ENCODE data around the gene THBD. TPM values are rescaled to one million over a fixed set of nuclear protein-coding genes. Genes with fewer than 3 reads are reported as not detected.

THBD gene
- total and polyA plus RNA-seq, 2 of the 4 experiments (the other 2 are of a cell fraction), result 0.07 TPM; not detected in 1

- Histone ChIP-seq H3K23ac (ENCODE audit: low read depth, low read length) (no peak overlapping the region), H3K14ac (replicated peaks; ENCODE audit: low read depth, low read length) (no peak overlapping the region), H3K9me3 (ENCODE audit: control insufficient read depth, insufficient read depth, low read length) (peaks cover 4% of the 10 kb centered on the region; the same call in 1 of the 2 replicates), H2AK5ac (ENCODE audit: low read depth, low read length) (no peak overlapping the region), H3K4me2 (ENCODE audit: low read depth, low read length) (no peak overlapping the region), H4K91ac (ENCODE audit: insufficient read depth, low read depth, low read length) (no peak overlapping the region), H3K4ac (ENCODE audit: low read depth, low read length) (no peak overlapping the region), H3K18ac (ENCODE audit: low read depth, low read length) (no peak overlapping the region), H3K36me3 (ENCODE audit: control insufficient read depth, insufficient read depth, low read length) (no peaks in the 10 kb centered on the region), H3K27ac (ENCODE audit: insufficient read depth, low read length) (no peak overlapping the region), H2BK20ac (ENCODE audit: low read depth, low read length) (no peak overlapping the region), H3K4me1 (ENCODE audit: control insufficient read depth, insufficient read depth, low read length) (peaks cover 4% of the 10 kb centered on the region; the same call in 1 of the 2 replicates), H3K4me3 (ENCODE audit: insufficient read depth, low read depth, low read length) (no peak overlapping the region), H2AFZ (replicated peaks; ENCODE audit: low read length, poor library complexity) (no peak overlapping the region), H2AK9ac (replicated peaks; ENCODE audit: low read depth, low read length, poor library complexity) (no peak overlapping the region), H4K20me1 (ENCODE audit: insufficient read depth, low read length) (no peaks in the 10 kb centered on the region; the same call in 1 of the 2 replicates), H2BK15ac (ENCODE audit: low read depth, low read length) (no peak overlapping the region), H3K9me1 (ENCODE audit: insufficient read depth, low read length) (no peaks in the 10 kb centered on the region), H3K79me1 (ENCODE audit: low read depth in 1 of 2, low read length in 2 of 2) (no peaks in the 10 kb centered on the region), H3K56ac (ENCODE audit: extremely low read depth, insufficient read depth, low read length) (no peak overlapping the region), H3K27me3 (ENCODE audit: control insufficient read depth, insufficient read depth, low read length) (peaks cover 72% of the 10 kb centered on the region), H4K5ac (ENCODE audit: low read depth, low read length) (no peak overlapping the region), H3K9ac (ENCODE audit: low read depth, low read length) (no peak overlapping the region), H4K8ac (ENCODE audit: low read depth in 2 of 2, low read length in 2 of 2) (no peak overlapping the region), H2BK120ac (ENCODE audit: low read depth, low read length) (no peak overlapping the region), H2BK5ac (ENCODE audit: low read depth, low read length, poor library complexity, severe bottlenecking) (no peak overlapping the region)
- TF ChIP-seq, protein P1, sequence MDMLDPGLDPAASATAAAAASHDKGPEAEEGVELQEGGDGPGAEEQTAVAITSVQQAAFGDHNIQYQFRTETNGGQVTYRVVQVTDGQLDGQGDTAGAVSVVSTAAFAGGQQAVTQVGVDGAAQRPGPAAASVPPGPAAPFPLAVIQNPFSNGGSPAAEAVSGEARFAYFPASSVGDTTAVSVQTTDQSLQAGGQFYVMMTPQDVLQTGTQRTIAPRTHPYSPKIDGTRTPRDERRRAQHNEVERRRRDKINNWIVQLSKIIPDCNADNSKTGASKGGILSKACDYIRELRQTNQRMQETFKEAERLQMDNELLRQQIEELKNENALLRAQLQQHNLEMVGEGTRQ (IDR thresholded peaks at IDR 0.05; ENCODE audit: low read depth, low read length), result no peak
- TF ChIP-seq POLR2A (IDR thresholded peaks at IDR 0.05; ENCODE audit: low read depth, low read length) (no peak), FOS (IDR thresholded peaks at IDR 0.05; ENCODE audit: low read depth, low read length) (no peak), MAFK (IDR thresholded peaks at IDR 0.05; ENCODE audit: low read depth, low read length) (no peak)
- no peak for DNase-seq
- BruUV-seq (replicated peaks), result no TSS peak
- ChIA-PET POLR2A (ENCODE audit: unreplicated experiment) (no interaction called here), CTCF (no interaction called here)
- ATAC-seq (ENCODE audit: low read depth), result no peak
- intact Hi-C loops (cut with micrococcal nuclease), result no loop called here
- dilution Hi-C loops (cut with HindIII; ENCODE audit: low sequenced_read_pairs, unreplicated experiment), result no loop called here
- in situ Hi-C loops (cut with MboI; ENCODE audit: low sequenced_read_pairs), result no loop called here
- 62% methylated on average over 5 of the region's 13 CpGs; no CpG with 5 or more reads in 1 of the 2 experiments for WGBS, 2 experiments (ENCODE audit: extremely low coverage in 2 of 2, insufficient read length in 1 of 2)
Measured at GRCh38 chr20:23047001-23047737, 2.3 kb downstream of the THBD start.
